22Rv1 (cell line): Measurements from ENCODE around the gene EIPR1.

ENCODE experiments used
- CTCF ChIP-seq: fragments of 450-650 bp; IDR thresholded peaks from 2 replicates; pipeline ENCODE4 v1.5.1; 2017; ENCODE audit warnings: mild to moderate bottlenecking
- ZFX ChIP-seq: fragments of 450-650 bp; IDR thresholded peaks from 2 replicates; pipeline ENCODE4 v1.6.1; 2017; ENCODE audit warnings: antibody characterized with exemption, borderline replicate concordance

- TF ChIP-seq CTCF (no peak), ZFX (no peak)
Observed at GRCh38 chr2:3242747-3243369, 134.8 kb downstream of the EIPR1 start.
